ENCODE data around the gene PARVG.

GRCh38 chr22:44229331-44229730, 48.6 kb downstream of the PARVG start:
- no peak for TF ChIP-seq ARNT (IDR thresholded peaks at IDR 0.05)
- TF ChIP-seq LEF1 (IDR thresholded peaks at IDR 0.05; ENCODE audit: borderline replicate concordance) = no peak
- TF ChIP-seq FOXM1 (IDR thresholded peaks at IDR 0.05; ENCODE audit: borderline replicate concordance) = no peak

All from HEK293T (cell line).